Breast epithelium (tissue), 4 donors: ENCODE measurements around the gene SH3BP4. TPM values are rescaled to one million over a fixed set of nuclear protein-coding genes. Genes with fewer than 3 reads are reported as not detected.

Experiments used
- DNase-seq, 2 donors: peaks; one replicate each; pipeline ENCODE4 v3.0.0-alpha.2; 2019; ENCODE audit warnings: low spot score in 2 of 2
- H3K27ac ChIP-seq, 2 donors: fragments of 200-600 bp; sonication (generic) in 1 of 2; one replicate each; pipeline ENCODE4 v1.5.1; 2016 to 2019; ENCODE audit warnings: mild to moderate bottlenecking in 1 of 2
- H3K27me3 ChIP-seq, 2 donors: fragments of 200-600 bp; sonication (generic) in 1 of 2; one replicate each; pipeline versions ENCODE4 v1.5.1 to v1.6.0; 2017 to 2019; ENCODE audit warnings: control low read depth in 1 of 2, mild to moderate bottlenecking in 1 of 2
- H3K36me3 ChIP-seq: fragments of 200-600 bp; one replicate; pipeline ENCODE4 v1.5.1; 2019
- H3K4me1 ChIP-seq, 2 donors: fragments of 200-600 bp; sonication (generic); one replicate each; pipeline ENCODE4 v1.5.1; 2016 to 2019; ENCODE audit warnings: control low read depth in 1 of 2
- H3K4me3 ChIP-seq, 3 donors: fragments of 200-600 bp; sonication (generic); 1 replicate in 2 of 3; 2 replicates in 1 of 3; pipeline ENCODE4 v1.5.1; 2016 to 2019; ENCODE audit warnings: mild to moderate bottlenecking in 3 of 3, moderate library complexity in 2 of 3
- H3K9me3 ChIP-seq, 2 donors: fragments of 200-600 bp; sonication (generic) in 1 of 2; one replicate each; pipeline ENCODE4 v1.5.1; 2016 to 2019; ENCODE audit warnings: control low read depth in 1 of 2
- POLR2A ChIP-seq: fragments of 450-650 bp; IDR thresholded peaks from one replicate; pipeline ENCODE4 v1.6.1; 2016; ENCODE audit warnings: antibody characterized with exemption, mild to moderate bottlenecking, moderate library complexity
- POLR2AphosphoS5 ChIP-seq, 3 donors: sonication (generic); formaldehyde crosslinking; IDR thresholded peaks; one replicate each; pipeline ENCODE4 v1.6.1; 2017; ENCODE audit warnings: antibody characterized with exemption in 3 of 3
- intact Hi-C: fragments of 100-400 bp; cut with DNase I; formaldehyde crosslinking; loops from one replicate; pipeline ENCODE4 v1.15.1; 2023; ENCODE audit warnings: low total_unique reads
- total RNA-seq, 3 donors: library from RNA; depleted of rRNA; stranded (reverse); fragments of >200 nt; gene quantifications; one replicate each; pipeline ENCODE4 v1.1.0, GENCODE V29; 2016
- TF ChIP-seq, protein P1 (sequence below), 3 donors: fragments of 450-650 bp; IDR thresholded peaks; one replicate each; pipeline ENCODE4 v1.5.1; 2016 to 2017; ENCODE audit warnings: antibody characterized with exemption in 3 of 3, mild to moderate bottlenecking in 3 of 3, moderate library complexity in 3 of 3

The SH3BP4 gene
- total RNA-seq, 3 donors from 2014 or later = 28.5 to 73.6 (median 44.2) TPM

DNA sequence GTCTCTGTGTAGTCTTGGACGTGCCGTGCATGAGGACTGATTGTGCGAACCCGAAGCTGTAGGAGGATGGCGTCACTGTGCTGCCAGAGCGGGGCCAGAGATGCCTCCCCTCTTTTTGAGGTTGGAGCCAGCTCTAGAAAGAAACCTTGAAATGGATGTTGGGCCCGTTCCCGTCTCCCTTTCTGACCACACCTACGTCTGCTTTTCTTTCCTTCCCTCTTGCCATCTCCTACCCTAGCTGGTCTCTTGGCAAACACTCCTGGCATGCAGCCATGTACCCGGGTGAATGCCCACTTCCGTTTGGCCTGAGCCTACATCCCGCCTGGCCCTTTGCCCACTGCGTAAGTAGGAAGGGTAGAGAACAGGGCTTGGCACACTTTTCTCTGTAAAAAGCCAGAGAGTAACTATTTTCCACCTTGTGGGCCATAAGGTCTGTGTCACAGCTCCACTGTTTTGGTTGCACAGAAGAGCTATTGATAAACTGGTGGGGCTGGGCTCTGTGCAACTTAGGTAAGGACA is 37.4 kb downstream of the SH3BP4 start:
- Histone ChIP-seq H3K27me3 (no peaks in the 10 kb centered on the region), H3K9me3 (no peaks in the 10 kb centered on the region), H3K4me1 (peaks cover 0 to 6% of the 10 kb centered on the region in 2 donors), H3K4me3 (peak overlapping the region in 1 of 3 donors; percentile 24), H3K27ac (peak overlapping the region; percentile 66 to 80), H3K36me3 (no peaks in the 10 kb centered on the region)
- intact Hi-C loops = no loop called here
- TF ChIP-seq, protein P1, sequence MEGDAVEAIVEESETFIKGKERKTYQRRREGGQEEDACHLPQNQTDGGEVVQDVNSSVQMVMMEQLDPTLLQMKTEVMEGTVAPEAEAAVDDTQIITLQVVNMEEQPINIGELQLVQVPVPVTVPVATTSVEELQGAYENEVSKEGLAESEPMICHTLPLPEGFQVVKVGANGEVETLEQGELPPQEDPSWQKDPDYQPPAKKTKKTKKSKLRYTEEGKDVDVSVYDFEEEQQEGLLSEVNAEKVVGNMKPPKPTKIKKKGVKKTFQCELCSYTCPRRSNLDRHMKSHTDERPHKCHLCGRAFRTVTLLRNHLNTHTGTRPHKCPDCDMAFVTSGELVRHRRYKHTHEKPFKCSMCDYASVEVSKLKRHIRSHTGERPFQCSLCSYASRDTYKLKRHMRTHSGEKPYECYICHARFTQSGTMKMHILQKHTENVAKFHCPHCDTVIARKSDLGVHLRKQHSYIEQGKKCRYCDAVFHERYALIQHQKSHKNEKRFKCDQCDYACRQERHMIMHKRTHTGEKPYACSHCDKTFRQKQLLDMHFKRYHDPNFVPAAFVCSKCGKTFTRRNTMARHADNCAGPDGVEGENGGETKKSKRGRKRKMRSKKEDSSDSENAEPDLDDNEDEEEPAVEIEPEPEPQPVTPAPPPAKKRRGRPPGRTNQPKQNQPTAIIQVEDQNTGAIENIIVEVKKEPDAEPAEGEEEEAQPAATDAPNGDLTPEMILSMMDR (IDR thresholded peaks at IDR 0.05) = peak in 1 of 3 donors; percentile 8
- TF ChIP-seq POLR2AphosphoS5 (IDR thresholded peaks at IDR 0.05) (peak; percentile 75 to 87 (median 79)), POLR2A (no peak)
- DNase-seq = peak; percentile 82 to 91

DNA sequence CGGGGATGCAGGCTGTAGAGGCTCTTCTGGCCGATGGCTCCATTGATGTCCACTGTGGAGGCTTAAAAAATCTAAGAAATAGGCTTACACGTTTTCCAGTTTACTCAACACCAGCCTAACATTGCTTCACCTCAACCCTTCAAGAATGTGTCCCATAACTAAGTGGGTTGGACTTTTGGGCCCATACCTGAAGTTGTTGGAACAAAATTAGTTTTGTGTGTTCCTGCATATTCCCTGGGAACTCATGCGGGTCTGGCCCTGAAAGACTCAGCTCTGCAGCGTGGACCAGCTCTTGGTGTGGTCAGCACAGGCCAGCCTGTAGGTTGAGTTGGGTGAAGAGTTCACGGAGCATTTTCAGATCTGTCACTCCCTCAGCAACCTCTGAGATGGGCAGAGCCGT is 38.5 kb downstream of the SH3BP4 start:
- Histone ChIP-seq H3K27ac (no peak overlapping the region), H3K36me3 (no peaks in the 10 kb centered on the region), H3K9me3 (no peaks in the 10 kb centered on the region), H3K4me1 (peaks cover 0 to 6% of the 10 kb centered on the region in 2 donors), H3K27me3 (no peaks in the 10 kb centered on the region), H3K4me3 (no peak overlapping the region)
- DNase-seq = no peak
- intact Hi-C loops = no loop called here
- TF ChIP-seq, protein P1 (IDR thresholded peaks at IDR 0.05) = no peak
- TF ChIP-seq POLR2A (no peak), POLR2AphosphoS5 (IDR thresholded peaks at IDR 0.05) (no peak)

GRCh38 chr2:234991290-234991689 is 39.5 kb downstream of the SH3BP4 start:
- Histone ChIP-seq H3K4me3 (no peak overlapping the region), H3K27ac (no peak overlapping the region), H3K9me3 (no peaks in the 10 kb centered on the region), H3K4me1 (peaks cover 0 to 6% of the 10 kb centered on the region in 2 donors), H3K27me3 (no peaks in the 10 kb centered on the region), H3K36me3 (no peaks in the 10 kb centered on the region)
- intact Hi-C loops = no loop called here
- DNase-seq = no peak
- TF ChIP-seq POLR2AphosphoS5 (IDR thresholded peaks at IDR 0.05) (no peak), POLR2A (no peak)
- TF ChIP-seq, protein P1 (IDR thresholded peaks at IDR 0.05) = no peak

GRCh38 chr2:234991793-234992192 is 40.0 kb downstream of the SH3BP4 start:
- H3K27ac ChIP-seq = no peak overlapping the region
- no peak overlapping the region for H3K4me3 ChIP-seq
- H3K4me1 ChIP-seq = peaks cover 0 to 6% of the 10 kb centered on the region in 2 donors
- intact Hi-C loops = no loop called here
- DNase-seq = no peak
- TF ChIP-seq POLR2A (no peak), POLR2AphosphoS5 (IDR thresholded peaks at IDR 0.05) (no peak)
- TF ChIP-seq, protein P1 (IDR thresholded peaks at IDR 0.05) = no peak
- no peaks in the 10 kb centered on the region for H3K27me3 ChIP-seq
- no peaks in the 10 kb centered on the region for H3K9me3 ChIP-seq
- H3K36me3 ChIP-seq = no peaks in the 10 kb centered on the region

GRCh38 chr2:234992196-234992595 is 40.4 kb downstream of the SH3BP4 start:
- intact Hi-C loops = no loop called here
- H3K4me1 ChIP-seq = peaks cover 0 to 6% of the 10 kb centered on the region in 2 donors

More at GRCh38 chr2:234992196-234992595, 40.4 kb downstream of the SH3BP4 start:
- DNase-seq = no peak
- no peak for TF ChIP-seq POLR2A
- TF ChIP-seq, protein P1 (IDR thresholded peaks at IDR 0.05) = no peak
- no peak for TF ChIP-seq POLR2AphosphoS5 (IDR thresholded peaks at IDR 0.05)
- Histone ChIP-seq H3K4me3 (no peak overlapping the region), H3K9me3 (no peaks in the 10 kb centered on the region), H3K36me3 (no peaks in the 10 kb centered on the region), H3K27me3 (no peaks in the 10 kb centered on the region), H3K27ac (no peak overlapping the region)
